GM21360 (cell line): ENCODE results near the gene RIMBP3B.
"Not testable (repeated sequence)": the region's sequence is repeated elsewhere in the genome, so short reads cannot be mapped to it uniquely, and the experiment has no call there.

Experiments used
- ATAC-seq: cut with Tn5 transposase; IDR thresholded peaks from one replicate; pipeline ENCODE4 v1.9.1; 2021; ENCODE audit warnings: mild to moderate bottlenecking, moderate library complexity; ENCODE audit not compliant: unreplicated experiment

RIMBP3B gene

GRCh38 chr22:21407792-21408191 is 24.2 kb downstream of the RIMBP3B start:
- ATAC-seq: not testable (repeated sequence)

GRCh38 chr22:21416375-21416774 is 32.8 kb downstream of the RIMBP3B start:
- not testable (repeated sequence) for ATAC-seq

- ATAC-seq: not testable (repeated sequence)
Observed at GRCh38 chr22:21417227-21417746, 33.7 kb downstream of the RIMBP3B start, which contains the start of gene HIC2. Gene HIC2 (plus strand): TSS chr22:21417371. CDS start chr22:21442832, 25,461 bp downstream.

- ATAC-seq: not testable (repeated sequence)
Observed at GRCh38 chr22:21417853-21418252, 34.3 kb downstream of the RIMBP3B start.

GRCh38 chr22:21418974-21419638 is 35.6 kb downstream of the RIMBP3B start:
- ATAC-seq: not testable (repeated sequence)

- ATAC-seq: not testable (repeated sequence)
Observed at GRCh38 chr22:21420180-21420763, 36.7 kb downstream of the RIMBP3B start.

GRCh38 chr22:21424084-21424709 is 40.6 kb downstream of the RIMBP3B start:
- not testable (repeated sequence) for ATAC-seq

- not testable (repeated sequence) for ATAC-seq
Observed at GRCh38 chr22:21434378-21435233, 51.1 kb downstream of the RIMBP3B start.

- not testable (repeated sequence) for ATAC-seq
Observed at GRCh38 chr22:21435998-21436810, 52.7 kb downstream of the RIMBP3B start.

- ATAC-seq: not testable (repeated sequence)
Observed at GRCh38 chr22:21438013-21438412, 54.5 kb downstream of the RIMBP3B start.
